SW480 (cell line): Measurements from ENCODE around the gene DCAF11.
"Not testable (repeated sequence)": the region's sequence is repeated elsewhere in the genome, so short reads cannot be mapped to it uniquely, and the experiment has no call there.

Source experiments
- DNase-seq: peaks from one replicate; pipeline ENCODE4 v3.0.0-alpha.2; 2016; ENCODE audit warnings: low spot score

The DCAF11 gene

DNA sequence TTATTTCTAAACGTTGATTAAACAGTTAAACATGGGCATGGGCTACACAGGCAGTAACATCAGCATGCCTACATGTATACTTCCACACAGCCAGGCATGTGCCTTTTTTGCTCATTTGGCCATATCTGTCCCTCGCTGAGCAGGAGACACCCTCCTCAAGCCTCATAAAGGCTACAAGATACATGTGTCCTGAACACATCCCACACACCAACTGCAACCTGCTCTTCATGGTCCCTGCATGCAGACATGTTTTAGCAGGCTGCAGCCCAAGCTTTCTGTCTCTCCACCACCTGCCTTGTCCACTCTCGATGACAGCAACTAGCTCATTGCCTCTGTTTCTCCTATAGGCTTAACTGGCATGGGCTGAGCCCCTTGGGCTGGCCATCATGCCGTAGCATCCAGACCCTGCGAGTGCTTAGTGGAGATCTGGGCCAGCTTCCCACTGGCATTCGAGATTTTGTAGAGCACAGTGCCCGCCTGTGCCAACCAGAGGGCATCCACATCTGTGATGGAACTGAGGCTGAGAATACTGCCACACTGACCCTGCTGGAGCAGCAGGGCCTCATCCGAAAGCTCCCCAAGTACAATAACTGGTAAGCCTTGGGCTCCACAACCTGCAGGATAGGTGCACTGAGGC lies 17.9 kb upstream of the DCAF11 start:
- DNase-seq: no peak

DNA sequence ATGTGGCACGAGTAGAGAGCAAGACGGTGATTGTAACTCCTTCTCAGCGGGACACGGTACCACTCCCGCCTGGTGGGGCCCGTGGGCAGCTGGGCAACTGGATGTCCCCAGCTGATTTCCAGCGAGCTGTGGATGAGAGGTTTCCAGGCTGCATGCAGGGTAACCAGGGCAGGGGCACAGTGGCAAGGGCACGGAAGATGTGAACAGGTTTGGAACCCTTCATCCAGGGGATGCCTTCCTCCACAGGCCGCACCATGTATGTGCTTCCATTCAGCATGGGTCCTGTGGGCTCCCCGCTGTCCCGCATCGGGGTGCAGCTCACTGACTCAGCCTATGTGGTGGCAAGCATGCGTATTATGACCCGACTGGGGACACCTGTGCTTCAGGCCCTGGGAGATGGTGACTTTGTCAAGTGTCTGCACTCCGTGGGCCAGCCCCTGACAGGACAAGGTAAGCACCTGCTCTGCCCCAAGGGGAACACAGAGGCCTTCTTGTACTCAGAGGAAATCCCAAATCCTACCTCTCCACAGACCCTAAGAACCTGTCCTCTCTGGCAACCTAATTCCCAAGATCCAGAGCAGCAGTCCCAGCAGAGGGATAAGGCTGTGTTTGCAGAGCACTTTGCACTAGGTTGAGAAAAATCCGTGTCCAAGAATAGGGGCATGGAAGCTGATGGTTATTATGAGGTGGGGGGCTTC lies 16.2 kb upstream of the DCAF11 start:
- no peak for DNase-seq

DNA sequence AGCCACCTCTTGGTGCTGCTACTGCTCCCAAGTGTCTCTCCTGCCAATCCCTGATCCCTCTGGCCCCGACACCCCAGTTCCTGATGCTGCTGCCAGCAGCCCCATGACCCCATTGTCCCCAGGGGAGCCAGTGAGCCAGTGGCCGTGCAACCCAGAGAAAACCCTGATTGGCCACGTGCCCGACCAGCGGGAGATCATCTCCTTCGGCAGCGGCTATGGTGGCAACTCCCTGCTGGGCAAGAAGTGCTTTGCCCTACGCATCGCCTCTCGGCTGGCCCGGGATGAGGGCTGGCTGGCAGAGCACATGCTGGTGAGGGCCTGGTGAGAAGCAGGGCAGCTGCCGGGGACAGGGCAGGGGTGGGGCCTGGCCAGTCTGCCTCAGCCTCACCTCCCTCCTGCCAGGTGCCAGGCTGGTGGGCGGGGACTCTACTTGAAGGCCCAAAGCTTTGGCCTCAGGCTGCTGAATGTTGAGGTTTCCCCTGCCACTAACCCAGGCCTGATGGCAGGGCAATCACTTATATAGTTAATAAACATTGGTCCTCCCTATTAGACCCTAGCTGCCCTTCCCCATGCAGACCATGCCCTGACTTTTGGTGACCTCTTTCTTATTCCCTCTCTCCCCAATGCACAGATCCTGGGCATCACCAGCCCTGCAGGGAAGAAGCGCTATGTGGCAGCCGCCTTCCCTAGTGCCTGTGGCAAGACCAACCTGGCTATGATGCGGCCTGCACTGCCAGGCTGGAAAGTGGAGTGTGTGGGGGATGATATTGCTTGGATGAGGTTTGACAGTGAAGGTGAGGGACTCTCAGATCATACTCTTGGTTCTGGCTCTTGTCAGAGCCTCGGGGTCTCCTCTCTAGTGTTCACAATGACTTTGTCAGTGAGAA lies 15.4 kb upstream of the DCAF11 start:
- no peak for DNase-seq

DNA sequence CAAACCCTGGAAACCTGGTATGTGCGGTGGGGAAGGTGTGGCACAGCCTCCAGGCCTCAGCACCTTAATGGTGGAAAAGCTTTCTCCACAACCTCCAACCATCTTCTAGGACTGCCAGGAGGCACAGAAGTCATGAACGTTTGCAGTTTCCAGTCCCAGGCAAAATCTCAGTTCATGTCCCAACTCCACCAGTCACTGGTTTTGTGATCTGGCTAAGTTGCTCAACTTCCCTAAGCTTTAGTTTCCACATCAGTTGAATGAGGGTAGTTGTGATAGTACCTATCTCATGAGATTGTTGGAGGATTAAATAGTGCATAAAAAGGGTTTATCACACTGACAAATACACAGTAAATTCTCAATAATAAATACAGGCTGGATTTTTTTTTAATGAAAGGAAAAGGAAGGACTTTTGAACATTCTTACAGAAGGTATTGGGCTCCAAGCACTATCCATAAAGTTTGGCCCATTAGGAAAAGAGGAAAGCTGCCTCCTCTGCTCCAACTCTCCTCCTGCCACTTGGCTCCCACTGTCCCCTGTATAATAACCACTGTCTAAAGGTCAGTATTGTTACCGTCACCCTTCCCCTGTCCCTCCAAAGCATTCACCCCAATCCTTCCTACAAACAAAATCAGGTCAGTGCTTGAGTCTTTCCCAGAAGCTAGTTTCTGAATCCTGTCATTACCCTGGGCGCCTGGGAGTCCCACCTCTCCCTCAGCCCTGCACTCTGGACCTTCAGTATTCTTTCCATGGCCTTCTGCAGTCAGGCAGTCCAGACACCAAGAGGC lies 14.2 kb upstream of the DCAF11 start:
- DNase-seq: no peak

DNA sequence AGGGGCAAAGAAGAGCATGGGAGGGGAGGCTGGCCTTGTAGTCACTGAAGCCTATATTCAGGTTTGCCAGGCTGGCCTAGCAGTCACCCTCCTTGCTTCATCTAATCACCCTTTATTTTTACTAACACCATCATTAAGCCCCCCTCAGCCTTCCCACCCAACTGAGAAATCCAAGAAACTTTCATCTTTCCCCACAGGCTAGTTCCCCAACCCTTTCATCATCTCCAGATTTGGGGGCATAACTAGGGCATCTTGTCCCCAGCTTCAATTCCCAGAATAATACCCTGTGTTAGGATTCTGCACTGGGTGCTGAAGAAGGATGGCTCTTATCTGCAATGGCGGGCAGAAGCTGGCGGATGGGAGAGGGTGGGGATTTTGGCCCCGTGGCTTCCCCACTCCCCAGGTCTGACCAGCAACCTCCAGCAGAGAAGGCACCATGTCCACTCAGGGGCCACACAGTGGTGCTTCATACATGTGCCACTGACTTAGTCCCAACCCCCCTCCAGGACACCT lies 13.5 kb upstream of the DCAF11 start:
- no peak for DNase-seq

DNA sequence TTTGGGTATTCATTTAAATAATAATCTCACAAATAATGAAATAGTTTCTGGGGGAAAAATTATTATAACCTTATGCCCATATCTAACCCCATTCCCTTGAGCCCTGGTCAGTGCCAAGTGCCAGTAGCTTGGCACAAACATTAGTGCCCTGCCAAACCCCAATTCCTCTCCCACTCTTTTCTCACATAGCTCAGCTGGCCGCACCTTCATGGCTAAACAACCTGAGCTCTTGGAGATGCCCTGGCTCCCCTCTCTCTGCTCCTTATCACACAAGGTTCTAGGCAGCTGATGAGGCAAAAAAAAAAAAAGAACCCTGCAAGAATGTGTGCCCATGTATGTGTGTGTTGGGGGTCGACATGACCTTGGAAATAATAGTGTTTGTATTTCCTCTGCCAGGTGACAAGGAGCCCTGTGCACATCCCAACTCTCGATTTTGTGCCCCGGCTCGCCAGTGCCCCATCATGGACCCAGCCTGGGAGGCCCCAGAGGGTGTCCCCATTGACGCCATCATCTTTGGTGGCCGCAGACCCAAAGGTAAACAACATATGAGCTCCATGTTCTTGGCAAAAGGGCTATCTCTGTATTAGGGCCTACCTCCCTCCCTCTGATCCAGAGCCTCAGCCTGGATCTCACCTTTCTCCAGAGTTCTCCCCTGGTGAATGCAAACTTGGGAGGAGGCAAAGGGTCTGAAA lies 12.1 kb upstream of the DCAF11 start:
- DNase-seq: no peak

DNA sequence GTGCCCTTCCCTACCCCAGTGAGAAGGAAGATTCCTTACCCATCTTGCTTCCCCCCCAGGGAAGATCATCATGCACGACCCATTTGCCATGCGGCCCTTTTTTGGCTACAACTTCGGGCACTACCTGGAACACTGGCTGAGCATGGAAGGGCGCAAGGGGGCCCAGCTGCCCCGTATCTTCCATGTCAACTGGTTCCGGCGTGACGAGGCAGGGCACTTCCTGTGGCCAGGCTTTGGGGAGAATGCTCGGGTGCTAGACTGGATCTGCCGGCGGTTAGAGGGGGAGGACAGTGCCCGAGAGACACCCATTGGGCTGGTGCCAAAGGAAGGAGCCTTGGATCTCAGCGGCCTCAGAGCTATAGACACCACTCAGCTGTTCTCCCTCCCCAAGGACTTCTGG lies 11.1 kb upstream of the DCAF11 start:
- DNase-seq: no peak

DNA sequence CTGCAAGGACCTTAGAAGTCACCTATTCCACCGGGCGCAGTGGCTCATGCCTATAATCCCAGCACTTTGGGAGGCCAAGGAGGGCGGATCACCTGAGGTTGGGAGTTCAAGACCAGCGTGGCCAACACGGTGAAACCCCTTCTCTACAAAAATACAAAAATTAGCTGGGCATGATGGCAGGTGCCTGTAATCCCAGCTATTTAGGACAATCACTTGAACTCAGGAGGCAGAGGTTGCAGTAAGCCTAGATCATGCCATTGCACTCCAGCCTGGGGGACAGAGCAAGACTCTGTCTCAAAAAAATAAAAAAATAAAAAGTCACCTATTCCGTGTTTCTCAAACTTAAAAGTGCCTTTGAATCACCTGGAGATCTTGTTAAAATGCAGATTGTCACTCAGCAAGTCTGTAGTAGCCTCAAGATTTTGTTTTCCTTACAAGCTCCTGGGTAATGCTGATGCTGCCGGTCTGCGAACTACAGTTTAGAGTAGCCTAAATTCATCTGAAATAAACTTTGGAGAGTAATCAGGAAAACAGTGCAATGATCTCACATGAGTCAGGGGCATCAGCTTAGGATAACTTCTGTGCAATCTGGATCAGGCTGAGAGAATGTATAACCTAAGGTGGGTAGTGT lies 8.9 kb upstream of the DCAF11 start:
- not testable (repeated sequence) for DNase-seq

DNA sequence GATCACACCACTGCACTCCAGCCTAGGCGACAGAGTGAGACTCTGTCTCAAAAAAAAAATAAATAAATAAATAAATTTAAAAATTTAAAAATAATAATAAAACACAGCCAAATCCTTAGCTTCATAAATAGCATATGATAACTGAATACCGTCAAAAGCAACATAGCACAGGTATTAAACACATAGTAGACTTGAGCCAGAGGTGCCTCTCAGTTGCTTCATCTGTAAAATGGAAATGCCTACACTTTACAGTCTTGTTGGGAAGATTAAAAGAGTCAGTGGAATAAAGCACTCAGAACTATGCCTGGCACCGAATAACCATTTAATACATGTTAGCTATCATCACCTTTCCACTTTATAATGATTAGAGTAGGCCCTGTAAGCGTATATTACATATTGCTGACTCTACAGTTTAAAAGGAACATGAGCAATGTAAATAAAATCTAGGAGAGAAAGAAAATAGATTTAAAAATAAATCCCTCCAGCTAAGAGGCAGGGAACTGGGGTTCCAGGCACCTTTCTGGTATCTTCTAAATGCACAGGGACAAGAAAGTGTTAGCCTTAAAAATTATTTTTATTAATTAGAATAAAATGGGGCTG lies 7.8 kb upstream of the DCAF11 start:
- DNase-seq: no peak

DNA sequence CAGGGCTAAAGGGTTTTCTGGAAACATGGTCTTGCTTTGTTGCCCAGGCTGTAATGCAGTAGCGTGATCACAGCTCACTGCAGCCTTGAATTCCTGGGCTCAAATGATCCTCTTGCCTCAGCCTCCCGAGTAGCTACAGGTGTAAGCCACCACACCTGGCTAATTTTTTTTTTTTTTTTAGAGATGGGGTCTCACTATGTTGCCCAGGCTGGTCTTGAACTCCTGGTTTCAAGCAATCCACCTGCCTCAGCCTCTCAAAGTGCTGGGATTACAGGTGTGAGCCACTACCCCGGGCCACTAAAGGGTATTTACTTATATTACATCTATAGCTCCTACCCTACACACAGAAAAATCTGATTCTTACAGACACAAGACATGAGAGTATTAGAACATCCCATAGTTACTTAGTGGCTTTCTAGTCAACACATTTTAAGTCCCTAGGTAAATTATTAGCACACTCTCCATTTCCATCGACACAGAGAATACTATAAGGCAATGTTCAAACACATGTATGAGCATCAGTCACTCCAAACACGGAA lies 6.2 kb upstream of the DCAF11 start:
- DNase-seq: no peak

DNA sequence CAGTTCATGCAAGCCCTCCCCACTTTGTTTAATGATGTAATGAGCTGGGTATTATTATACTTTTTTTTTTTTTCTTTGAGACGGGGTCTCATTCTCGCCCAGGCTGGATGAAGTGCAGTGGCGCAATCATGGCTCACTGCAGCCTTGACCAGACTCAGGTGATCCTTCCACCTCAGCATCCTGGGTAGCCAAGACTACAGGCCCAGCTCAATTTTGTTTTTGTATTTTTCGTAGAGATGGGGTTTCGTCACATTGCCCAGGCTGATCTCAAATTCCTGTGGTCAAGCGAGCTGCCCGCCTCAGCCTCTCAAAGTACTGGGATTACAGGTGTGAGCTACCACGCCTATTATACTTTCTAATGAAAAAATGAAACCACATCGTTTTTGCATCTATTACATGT lies 4.5 kb upstream of the DCAF11 start:
- DNase-seq: peak; percentile 60

DNA sequence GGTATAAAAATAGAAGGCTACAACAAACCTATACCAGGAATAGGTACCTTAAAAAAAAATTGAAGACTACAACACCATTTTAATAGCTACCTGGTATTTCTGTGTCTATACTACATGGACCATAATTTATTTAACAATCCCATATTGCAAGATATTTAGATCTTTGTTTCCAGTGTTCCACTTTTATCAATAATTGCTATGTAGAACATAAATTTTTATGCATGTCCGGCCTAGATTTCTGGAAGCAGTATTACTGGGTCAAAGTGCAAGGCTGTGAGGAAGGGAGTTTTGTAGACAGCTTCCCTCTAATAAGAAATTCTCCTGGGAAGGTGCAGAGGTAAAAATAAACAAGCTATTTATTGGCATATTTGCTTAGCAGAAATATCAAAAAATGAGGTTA lies 4.1 kb upstream of the DCAF11 start:
- no peak for DNase-seq

DNA sequence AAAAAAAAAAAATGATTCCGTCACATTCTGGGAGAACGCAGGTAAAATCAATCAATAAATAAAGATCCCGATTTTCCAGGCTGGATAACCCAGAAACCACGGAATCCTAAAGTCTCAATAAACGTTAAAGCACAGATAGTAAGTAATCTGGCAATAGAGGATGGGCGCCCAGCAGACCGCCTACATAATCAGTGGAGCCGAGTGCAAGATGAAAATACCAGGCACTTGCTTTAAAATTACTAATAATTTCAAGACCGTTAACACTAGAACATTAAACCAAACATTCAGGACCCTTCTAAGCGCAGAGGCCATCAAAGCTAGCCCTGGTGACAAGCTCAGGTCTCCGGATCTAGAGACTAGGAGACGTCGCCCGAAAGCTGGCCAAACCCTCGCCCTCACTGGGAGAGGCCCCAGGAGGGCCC lies 1.2 kb upstream of the DCAF11 start:
- DNase-seq: no peak

DNA sequence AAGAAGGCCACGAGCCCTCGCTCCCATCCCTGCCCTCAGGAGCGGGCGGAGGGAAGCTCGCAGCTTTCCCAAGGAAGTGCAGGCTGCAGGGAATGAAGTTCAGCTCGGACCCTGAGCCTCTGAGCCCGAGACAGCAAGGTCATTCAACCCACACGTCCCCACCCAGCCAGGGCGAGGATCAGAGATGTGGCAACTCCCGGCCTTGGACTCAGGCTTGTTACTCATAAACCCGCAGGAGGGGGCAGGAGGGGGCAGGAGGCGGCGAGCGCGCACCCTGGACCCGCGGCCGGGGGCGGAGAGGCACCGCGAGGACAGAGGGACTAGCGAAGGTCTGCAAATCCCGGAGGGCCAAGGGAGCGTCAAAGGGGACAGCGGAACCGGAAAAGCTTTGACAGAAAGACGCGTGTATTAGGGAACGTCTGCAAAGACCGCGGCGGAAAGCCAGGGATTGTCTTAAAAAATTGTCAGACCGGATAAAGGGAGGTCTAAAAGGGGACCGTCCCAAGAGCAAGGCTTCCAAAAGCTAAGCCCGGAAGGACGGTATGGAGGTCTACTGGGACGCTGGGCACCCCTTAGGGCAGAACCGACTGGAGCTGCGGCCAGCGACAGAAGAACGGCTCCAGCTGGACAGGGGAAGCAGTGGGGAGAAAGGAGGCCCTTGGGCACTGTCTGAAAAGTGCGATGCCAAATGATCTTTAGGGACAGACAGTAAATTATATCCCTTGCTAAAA lies 611 bp upstream of the DCAF11 start:
- DNase-seq: peak; percentile 97

DNA sequence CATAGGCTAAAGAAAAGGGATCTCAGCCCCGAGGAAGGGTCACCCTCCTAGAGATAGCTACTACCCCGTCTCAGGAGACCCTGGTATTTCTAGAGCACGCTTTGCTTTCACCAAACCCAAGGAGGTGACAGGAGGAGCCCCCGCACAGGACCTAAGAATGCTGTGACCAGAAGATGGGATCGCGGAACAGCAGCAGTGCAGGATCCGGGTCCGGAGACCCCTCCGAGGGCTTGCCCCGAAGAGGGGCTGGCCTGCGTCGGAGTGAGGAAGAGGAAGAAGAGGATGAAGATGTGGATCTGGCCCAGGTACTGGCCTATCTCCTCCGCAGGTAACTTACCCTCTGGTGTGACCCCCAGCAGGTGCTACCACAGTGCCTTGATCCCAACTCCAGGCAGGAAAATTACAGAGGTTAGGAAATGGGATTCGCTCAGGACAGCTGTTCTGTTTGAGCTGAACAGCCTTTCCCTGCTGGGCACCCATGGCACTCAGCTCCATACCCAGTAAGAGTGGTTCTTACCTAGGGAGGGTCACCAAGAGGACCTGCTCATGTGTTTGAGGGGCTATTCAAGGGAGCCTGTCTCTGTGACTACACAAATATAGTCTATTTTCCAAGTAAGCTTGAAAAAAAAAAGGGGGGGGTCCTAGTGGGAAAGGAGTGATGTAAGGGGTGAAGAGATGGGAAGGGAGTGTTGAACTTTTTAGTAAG lies 998 bp downstream of the DCAF11 start:
- DNase-seq: no peak

DNA sequence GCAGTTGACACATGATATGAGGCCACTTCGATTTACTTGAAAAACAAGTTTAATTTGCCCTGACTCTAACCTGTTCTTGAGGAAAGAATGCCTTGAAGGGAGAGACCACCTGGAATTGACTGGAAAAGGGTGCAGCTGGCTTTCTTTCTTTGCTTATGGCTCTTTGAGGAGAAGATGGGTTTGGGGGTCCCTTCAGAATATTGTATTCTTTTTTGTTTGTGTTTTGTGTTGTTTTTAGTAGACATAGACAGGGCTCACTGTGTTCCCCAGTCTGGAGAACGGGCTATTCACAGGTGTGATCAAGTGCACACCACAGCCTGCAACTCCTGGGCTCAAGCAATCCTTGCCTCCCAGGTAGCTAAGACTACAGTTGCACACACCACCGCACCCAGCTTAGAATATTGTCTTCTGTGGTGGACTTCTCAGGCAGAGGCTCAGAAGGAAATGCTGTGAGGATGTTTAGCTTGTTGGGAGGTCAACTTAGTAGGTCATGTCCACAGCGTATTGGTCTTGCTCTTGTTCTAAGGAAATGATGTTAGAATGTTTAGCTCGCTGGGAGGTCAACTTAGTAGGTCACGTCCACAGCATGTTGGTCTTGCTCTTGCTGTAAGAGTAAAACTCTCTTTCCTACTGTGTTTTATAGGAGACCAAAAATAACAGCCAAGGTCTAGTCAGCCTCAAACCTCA lies 1.7 kb downstream of the DCAF11 start:
- DNase-seq: no peak

DNA sequence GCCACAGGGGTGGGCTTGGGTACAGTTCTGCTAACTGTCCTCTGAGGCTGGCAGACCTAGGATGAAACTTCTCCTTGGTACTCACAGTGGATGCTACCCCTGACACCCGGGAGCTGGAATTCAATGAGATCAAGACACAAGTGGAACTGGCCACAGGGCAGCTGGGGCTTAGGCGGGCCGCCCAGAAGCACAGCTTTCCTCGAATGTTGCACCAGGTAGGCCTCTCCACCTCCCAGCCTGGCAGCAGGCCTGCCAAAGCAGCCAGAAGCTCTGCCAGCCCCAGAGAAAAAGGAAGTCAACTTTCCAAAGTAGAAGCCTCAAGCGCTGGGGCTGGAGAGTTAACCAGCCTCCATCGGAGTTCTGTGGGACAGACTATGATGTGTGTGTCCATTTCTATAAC lies 2.6 kb downstream of the DCAF11 start:
- no peak for DNase-seq

DNA sequence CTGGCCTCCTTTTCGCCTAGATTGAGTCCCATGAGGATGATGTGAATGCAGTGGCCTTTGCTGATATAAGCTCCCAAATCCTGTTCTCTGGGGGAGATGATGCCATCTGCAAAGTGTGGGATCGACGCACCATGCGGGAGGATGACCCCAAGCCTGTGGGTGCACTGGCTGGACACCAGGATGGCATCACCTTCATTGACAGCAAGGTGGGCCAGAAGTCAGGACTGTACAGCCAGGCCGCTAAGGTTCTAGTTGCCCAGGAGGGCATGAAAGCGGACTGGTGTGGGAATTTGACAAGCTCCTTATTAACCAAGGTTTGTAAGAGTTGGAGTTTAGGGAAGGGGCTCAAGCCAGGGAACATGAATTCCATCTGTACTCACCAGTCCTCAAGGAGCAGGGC lies 5.1 kb downstream of the DCAF11 start:
- no peak for DNase-seq
